ENCODE measurements around the gene MAGEB6. TPM values are rescaled to one million over a fixed set of nuclear protein-coding genes. Genes with fewer than 3 reads are reported as not detected.

The MAGEB6 gene, protein sequence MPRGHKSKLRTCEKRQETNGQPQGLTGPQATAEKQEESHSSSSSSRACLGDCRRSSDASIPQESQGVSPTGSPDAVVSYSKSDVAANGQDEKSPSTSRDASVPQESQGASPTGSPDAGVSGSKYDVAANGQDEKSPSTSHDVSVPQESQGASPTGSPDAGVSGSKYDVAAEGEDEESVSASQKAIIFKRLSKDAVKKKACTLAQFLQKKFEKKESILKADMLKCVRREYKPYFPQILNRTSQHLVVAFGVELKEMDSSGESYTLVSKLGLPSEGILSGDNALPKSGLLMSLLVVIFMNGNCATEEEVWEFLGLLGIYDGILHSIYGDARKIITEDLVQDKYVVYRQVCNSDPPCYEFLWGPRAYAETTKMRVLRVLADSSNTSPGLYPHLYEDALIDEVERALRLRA
- total RNA-seq = not detected in 2 replicates

GRCh38 chrX:26192204-26192603 lies at the start of gene MAGEB6:
TSS of gene MAGEB6 (plus strand) at chrX:26192440. CDS start at chrX:26193847, 1,407 bp downstream.

DNA sequence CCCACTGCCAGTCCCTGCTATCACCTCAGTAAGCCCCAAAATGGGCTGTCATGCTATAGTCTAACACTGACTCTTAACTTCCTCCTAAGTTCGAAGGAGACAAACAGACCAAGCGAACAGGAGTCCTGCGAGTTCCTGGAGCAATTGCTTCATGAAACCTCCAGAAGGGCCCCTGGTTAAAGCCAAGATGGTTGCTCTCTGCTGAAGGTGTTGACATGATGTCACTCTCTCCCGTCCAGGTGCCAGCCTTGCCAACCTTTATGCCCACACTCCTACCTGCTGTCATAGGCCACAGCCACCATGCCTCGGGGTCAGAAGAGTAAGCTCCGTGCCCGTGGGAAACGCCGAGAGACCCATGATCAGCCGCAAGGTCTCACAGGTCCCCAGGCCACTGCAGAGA lies 31.9 kb upstream of the MAGEB6 start, which contains the start of gene MAGEB6B:
Gene MAGEB6B, plus strand, starts transcription at position 301 of the 400 bp plus-strand sequence. Its CDS starts 0 bp downstream, at position 301.

DNA sequence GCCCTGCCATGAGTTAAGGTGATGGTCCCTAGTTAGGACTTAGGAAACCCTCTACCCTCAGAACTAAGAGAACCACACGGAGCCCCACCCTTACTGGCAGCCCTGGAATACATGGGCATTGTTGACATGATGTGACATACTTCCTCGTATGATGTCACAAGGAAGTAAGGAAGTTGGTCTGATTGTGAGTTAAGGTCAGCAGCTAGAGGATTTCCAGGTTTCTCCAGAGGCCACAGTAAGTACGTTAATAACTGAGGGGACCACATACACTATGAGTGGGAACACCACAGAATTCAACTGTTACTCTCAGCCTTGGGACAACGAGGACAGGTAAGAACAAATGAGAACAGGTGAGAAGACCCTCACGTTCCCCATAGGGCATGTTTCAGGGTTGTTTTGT lies 23.6 kb downstream of the MAGEB6 start, which contains the start of gene MAGEB5:
Gene MAGEB5, plus strand, starts transcription at position 301 of the 400 bp plus-strand sequence. CDS start 1,133 bp downstream, outside the sequence.

Other genes with a start within 250 kb of the MAGEB6 start
- gene MAGEB18, start 54.1 kb upstream of the MAGEB6 start, total RNA-seq = not detected in 2 replicates
- not detected in 2 replicates for gene MAGEB6B, start 31.8 kb upstream of the MAGEB6 start, total RNA-seq
- gene MAGEB5, start 23.7 kb downstream of the MAGEB6 start, total RNA-seq = not detected in 2 replicates